Activated naive CD8-positive, alpha-beta T cell treated with anti-CD3 and anti-CD28 coated beads for 36 hours (primary cell): Measurements from ENCODE around the gene CAMTA1. TPM values are rescaled to one million over a fixed set of nuclear protein-coding genes. Genes with fewer than 3 reads are reported as not detected.
"Not testable (repeated sequence)": the region's sequence is repeated elsewhere in the genome, so short reads cannot be mapped to it uniquely, and the experiment has no call there.

ENCODE experiments used
- DNase-seq: peaks from one replicate; pipeline ENCODE4 v3.0.0; 2021
- H3K27ac Mint-ChIP-seq: one replicate; pipeline ENCODE4 v1.8.0; 2022; ENCODE audit warnings: mild to moderate bottlenecking, moderate library complexity, mixed read lengths
- H3K27me3 Mint-ChIP-seq: one replicate; pipeline ENCODE4 v1.8.0; 2022; ENCODE audit warnings: mild to moderate bottlenecking, mixed read lengths
- H3K36me3 Mint-ChIP-seq: one replicate; pipeline ENCODE4 v1.8.0; 2021; ENCODE audit warnings: mild to moderate bottlenecking, mixed read lengths
- H3K4me1 Mint-ChIP-seq: one replicate; pipeline ENCODE4 v1.8.0; 2021; ENCODE audit warnings: mixed read lengths
- H3K4me3 Mint-ChIP-seq: one replicate; pipeline ENCODE4 v1.8.0; 2022; ENCODE audit warnings: mild to moderate bottlenecking, moderate library complexity, mixed read lengths
- H3K9me3 Mint-ChIP-seq: one replicate; pipeline ENCODE4 v1.8.0; 2022; ENCODE audit warnings: mixed read lengths
- total RNA-seq, 2 experiments: library from RNA; stranded (reverse); gene quantifications; one replicate each; pipeline ENCODE4 v1.2.3, GENCODE V29; 2021

Gene CAMTA1
- total RNA-seq, 2 experiments from 2014 or later = 70.4 to 71.4 TPM

DNA sequence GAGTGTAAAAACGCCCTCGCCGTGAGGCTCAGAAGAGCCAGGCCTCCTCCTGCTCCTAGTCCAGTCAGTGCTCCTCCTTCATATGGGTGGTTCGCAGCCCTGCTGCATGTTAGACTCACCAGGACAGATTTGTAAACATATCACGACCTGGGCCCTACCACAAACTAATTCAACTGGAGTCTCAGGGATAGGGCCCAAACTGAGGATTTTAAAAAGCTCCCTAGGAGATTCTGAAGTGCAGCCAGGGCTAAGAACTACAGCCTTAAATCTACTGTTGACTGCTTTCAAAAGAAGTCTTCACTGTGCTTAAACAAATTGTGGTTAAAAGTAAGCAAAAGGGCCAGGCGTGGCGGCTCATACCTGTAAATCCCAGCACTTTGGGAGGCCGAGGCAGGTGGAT is 57.0 kb downstream of the CAMTA1 start:
- Mint-ChIP-seq H3K27me3 (no peaks in the 10 kb centered on the region), H3K4me3 (no peak overlapping the region), H3K36me3 (peaks cover 58% of the 10 kb centered on the region), H3K27ac (no peak overlapping the region), H3K9me3 (peaks cover 13% of the 10 kb centered on the region), H3K4me1 (peaks cover 3% of the 10 kb centered on the region)
- no peak for DNase-seq

GRCh38 chr1:6845786-6846185 is 60.5 kb downstream of the CAMTA1 start:
- not testable (repeated sequence) for DNase-seq, H3K4me1 Mint-ChIP-seq, H3K4me3 Mint-ChIP-seq, H3K27me3 Mint-ChIP-seq, H3K27ac Mint-ChIP-seq
- H3K9me3 Mint-ChIP-seq = peaks cover 13% of the 10 kb centered on the region
- peaks cover 62% of the 10 kb centered on the region for H3K36me3 Mint-ChIP-seq

DNA sequence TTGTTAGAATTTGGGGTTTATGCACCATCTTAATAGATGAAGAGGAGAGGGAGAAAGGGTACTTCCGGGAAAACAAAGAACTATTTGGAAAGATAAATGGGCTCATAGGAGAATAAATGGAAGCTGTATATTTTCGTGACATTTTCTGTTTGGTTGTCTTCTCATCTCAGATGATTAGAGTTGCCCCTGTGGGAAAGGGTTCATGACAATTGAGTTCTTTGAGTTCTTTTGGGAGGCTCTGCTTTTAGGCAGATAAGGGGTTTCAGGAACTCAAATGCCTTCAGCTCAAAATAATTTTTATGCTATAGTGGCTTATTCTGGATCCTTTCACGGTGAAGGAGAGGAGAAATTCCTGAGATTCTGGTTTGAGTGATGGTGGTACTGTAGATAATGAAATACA is 63.6 kb downstream of the CAMTA1 start:
- DNase-seq = no peak
- Mint-ChIP-seq H3K27me3 (no peaks in the 10 kb centered on the region), H3K4me1 (no peaks in the 10 kb centered on the region), H3K27ac (no peak overlapping the region), H3K9me3 (peaks cover 13% of the 10 kb centered on the region), H3K36me3 (peaks cover 65% of the 10 kb centered on the region), H3K4me3 (no peak overlapping the region)

GRCh38 chr1:6850537-6850936 is 65.3 kb downstream of the CAMTA1 start:
- Mint-ChIP-seq H3K27me3 (no peaks in the 10 kb centered on the region), H3K4me1 (no peaks in the 10 kb centered on the region), H3K27ac (no peak overlapping the region), H3K9me3 (peaks cover 6% of the 10 kb centered on the region), H3K36me3 (peaks cover 56% of the 10 kb centered on the region), H3K4me3 (no peak overlapping the region)
- no peak for DNase-seq

- Mint-ChIP-seq H3K27ac (no peak overlapping the region), H3K27me3 (no peaks in the 10 kb centered on the region), H3K4me3 (no peak overlapping the region), H3K4me1 (no peaks in the 10 kb centered on the region), H3K36me3 (peaks cover 45% of the 10 kb centered on the region), H3K9me3 (no peaks in the 10 kb centered on the region)
- no peak for DNase-seq
These were observed 67.1 kb downstream of the CAMTA1 start for GRCh38 chr1:6852136-6852890.

- no peak for DNase-seq
- Mint-ChIP-seq H3K4me1 (peaks cover 3% of the 10 kb centered on the region), H3K36me3 (peaks cover 39% of the 10 kb centered on the region), H3K4me3 (no peak overlapping the region), H3K27ac (no peak overlapping the region), H3K9me3 (no peaks in the 10 kb centered on the region), H3K27me3 (no peaks in the 10 kb centered on the region)
These were observed 68.9 kb downstream of the CAMTA1 start for GRCh38 chr1:6854166-6854565.

DNA sequence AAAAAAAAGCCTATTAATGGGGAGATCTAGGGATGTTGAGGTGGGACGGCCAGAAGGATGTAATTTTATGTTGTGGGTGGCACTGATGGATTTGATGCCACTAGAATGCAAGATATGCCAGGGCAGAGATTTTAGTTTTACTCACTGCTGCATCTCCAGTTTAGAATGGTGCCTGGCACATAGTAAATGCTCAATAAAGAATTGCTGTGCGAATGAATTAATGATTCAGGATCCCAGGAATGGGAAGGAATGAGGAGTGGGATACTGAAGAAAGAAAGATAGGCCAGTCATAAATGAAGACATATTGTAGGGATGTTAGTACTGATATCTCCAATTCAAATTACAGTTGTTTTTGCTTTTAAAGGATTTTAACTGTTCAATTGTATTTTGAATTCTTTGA is 72.6 kb downstream of the CAMTA1 start:
- DNase-seq = no peak
- Mint-ChIP-seq H3K4me3 (no peak overlapping the region), H3K27me3 (no peaks in the 10 kb centered on the region), H3K36me3 (peaks cover 20% of the 10 kb centered on the region), H3K9me3 (no peaks in the 10 kb centered on the region), H3K27ac (no peak overlapping the region), H3K4me1 (peaks cover 12% of the 10 kb centered on the region)

DNA sequence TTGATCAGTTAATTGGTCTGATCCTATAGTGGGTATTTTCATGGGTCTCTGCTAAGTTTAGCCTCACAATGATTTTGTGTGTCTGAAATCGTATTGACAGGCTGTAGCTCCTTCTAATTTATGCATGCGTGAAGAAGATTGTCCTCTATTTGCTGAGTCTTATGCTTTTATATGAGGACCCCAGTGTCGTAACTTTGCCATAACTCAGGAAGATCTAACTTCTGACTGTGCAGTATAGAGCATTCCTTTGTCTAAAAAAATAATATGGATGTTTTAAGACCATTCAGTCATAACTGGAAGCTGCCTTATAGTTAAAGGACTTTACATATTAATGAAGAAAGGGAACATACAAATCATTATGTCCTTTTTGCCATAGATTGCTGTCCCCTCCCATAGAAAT is 73.3 kb downstream of the CAMTA1 start:
- Mint-ChIP-seq H3K4me1 (peaks cover 12% of the 10 kb centered on the region), H3K4me3 (no peak overlapping the region), H3K27me3 (no peaks in the 10 kb centered on the region), H3K36me3 (peaks cover 15% of the 10 kb centered on the region), H3K9me3 (no peaks in the 10 kb centered on the region), H3K27ac (no peak overlapping the region)
- DNase-seq = no peak

GRCh38 chr1:6859415-6860343 is 74.4 kb downstream of the CAMTA1 start:
- Mint-ChIP-seq H3K27ac (no peak overlapping the region), H3K4me3 (no peak overlapping the region)

GRCh38 chr1:6860401-6860800 is 75.1 kb downstream of the CAMTA1 start:
- no peaks in the 10 kb centered on the region for H3K9me3 Mint-ChIP-seq
- H3K27me3 Mint-ChIP-seq = no peaks in the 10 kb centered on the region
- no peak overlapping the region for H3K27ac Mint-ChIP-seq
- peak; percentile 7 for DNase-seq
- H3K36me3 Mint-ChIP-seq = peaks cover 15% of the 10 kb centered on the region
- H3K4me1 Mint-ChIP-seq = peaks cover 20% of the 10 kb centered on the region
- no peak overlapping the region for H3K4me3 Mint-ChIP-seq

More at GRCh38 chr1:6859415-6860343, 74.4 kb downstream of the CAMTA1 start:
- no peaks in the 10 kb centered on the region for H3K9me3 Mint-ChIP-seq
- no peaks in the 10 kb centered on the region for H3K27me3 Mint-ChIP-seq
- H3K36me3 Mint-ChIP-seq = peaks cover 17% of the 10 kb centered on the region
- H3K4me1 Mint-ChIP-seq = peaks cover 16% of the 10 kb centered on the region
- DNase-seq = no peak

GRCh38 chr1:6861075-6861724 is 75.9 kb downstream of the CAMTA1 start:
- no peaks in the 10 kb centered on the region for H3K9me3 Mint-ChIP-seq
- DNase-seq = no peak
- H3K27ac Mint-ChIP-seq = no peak overlapping the region
- no peak overlapping the region for H3K4me3 Mint-ChIP-seq
- H3K27me3 Mint-ChIP-seq = no peaks in the 10 kb centered on the region
- peaks cover 24% of the 10 kb centered on the region for H3K4me1 Mint-ChIP-seq
- peaks cover 15% of the 10 kb centered on the region for H3K36me3 Mint-ChIP-seq

- Mint-ChIP-seq H3K36me3 (peaks cover 13% of the 10 kb centered on the region), H3K9me3 (no peaks in the 10 kb centered on the region), H3K27me3 (no peaks in the 10 kb centered on the region), H3K27ac (no peak overlapping the region), H3K4me3 (no peak overlapping the region), H3K4me1 (peaks cover 22% of the 10 kb centered on the region)
- no peak for DNase-seq
These were observed 77.7 kb downstream of the CAMTA1 start for GRCh38 chr1:6862906-6863305.

- no peaks in the 10 kb centered on the region for H3K9me3 Mint-ChIP-seq
- H3K36me3 Mint-ChIP-seq = peaks cover 13% of the 10 kb centered on the region
- no peak for DNase-seq
- H3K4me3 Mint-ChIP-seq = no peak overlapping the region
- peaks cover 33% of the 10 kb centered on the region for H3K4me1 Mint-ChIP-seq
- H3K27me3 Mint-ChIP-seq = no peaks in the 10 kb centered on the region
- H3K27ac Mint-ChIP-seq = no peak overlapping the region
These were observed 78.9 kb downstream of the CAMTA1 start for GRCh38 chr1:6864166-6864565.

- Mint-ChIP-seq H3K27ac (no peak overlapping the region), H3K36me3 (peaks cover 9% of the 10 kb centered on the region), H3K4me3 (no peak overlapping the region), H3K27me3 (no peaks in the 10 kb centered on the region), H3K9me3 (no peaks in the 10 kb centered on the region), H3K4me1 (peaks cover 35% of the 10 kb centered on the region)
- no peak for DNase-seq
These were observed 81.6 kb downstream of the CAMTA1 start for GRCh38 chr1:6866825-6867224.

GRCh38 chr1:6867321-6867720 is 82.1 kb downstream of the CAMTA1 start:
- Mint-ChIP-seq H3K4me3 (no peak overlapping the region), H3K4me1 (peaks cover 40% of the 10 kb centered on the region), H3K27ac (no peak overlapping the region), H3K27me3 (no peaks in the 10 kb centered on the region), H3K9me3 (no peaks in the 10 kb centered on the region), H3K36me3 (peaks cover 9% of the 10 kb centered on the region)
- no peak for DNase-seq
